Tibial nerve (tissue), 4 donors: ENCODE results near the gene MRPL51. TPM values are rescaled to one million over a fixed set of nuclear protein-coding genes. Genes with fewer than 3 reads are reported as not detected.
A peak's percentile ranks its signal among the peaks of the same experiment; 100 is the strongest.

Experiments used
- DNase-seq, 2 donors: peaks; one replicate each; pipeline ENCODE4 v3.0.0-alpha.2; 2019; ENCODE audit warnings: low spot score in 2 of 2
- H3K27ac ChIP-seq, 4 donors: fragments of 200-600 bp; sonication (generic) in 3 of 4; one replicate each; pipeline ENCODE4 v1.5.1; 2017 to 2019; ENCODE audit warnings: mild to moderate bottlenecking in 1 of 4
- H3K27me3 ChIP-seq, 2 donors: fragments of 200-600 bp; sonication (generic) in 1 of 2; one replicate each; pipeline versions ENCODE4 v1.5.1 to v1.6.0; 2017 to 2019
- H3K36me3 ChIP-seq, 3 donors: fragments of 200-600 bp; sonication (generic); one replicate each; pipeline ENCODE4 v1.5.1; 2018 to 2019
- H3K4me1 ChIP-seq, 4 donors: fragments of 200-600 bp; sonication (generic) in 3 of 4; one replicate each; pipeline ENCODE4 v1.5.1; 2017 to 2019
- H3K4me3 ChIP-seq, 4 donors: fragments of 200-600 bp; sonication (generic) in 3 of 4; one replicate each; pipeline ENCODE4 v1.5.1; 2017 to 2019; ENCODE audit warnings: mild to moderate bottlenecking in 1 of 4, moderate library complexity in 1 of 4
- H3K9me3 ChIP-seq, 4 donors: fragments of 200-600 bp; sonication (generic) in 3 of 4; one replicate each; pipeline ENCODE4 v1.5.1; 2017 to 2019
- CTCF ChIP-seq, 5 experiments: fragments of 200-600 bp in 3 of 5; fragments of 450-650 bp in 2 of 5; sonication (generic) in 3 of 5; IDR thresholded peaks; one replicate each; pipeline ENCODE4 v1.5.1; 2016 to 2019; ENCODE audit warnings: antibody characterized with exemption in 5 of 5, mild to moderate bottlenecking in 3 of 5, moderate library complexity in 2 of 5
- EP300 ChIP-seq, 2 donors: sonication (generic); formaldehyde crosslinking; IDR thresholded peaks; one replicate each; pipeline ENCODE4 v1.6.1; 2017; ENCODE audit warnings: antibody characterized with exemption in 2 of 2, mild to moderate bottlenecking in 1 of 2
- POLR2A ChIP-seq, 2 donors: fragments of 450-650 bp; IDR thresholded peaks; one replicate each; pipeline ENCODE4 v1.6.1; 2017; ENCODE audit warnings: antibody characterized with exemption in 2 of 2, mild to moderate bottlenecking in 2 of 2, moderate library complexity in 2 of 2
- WGBS, 2 donors: methylation state at CpG; one replicate each; pipeline ENCODE4 v1.1.5; 2018; 5-methylcytosine and 5-hydroxymethylcytosine counted together
- total RNA-seq, 4 donors: library from RNA; depleted of rRNA; stranded (reverse); fragments of >200 nt; gene quantifications; one replicate each; pipeline ENCODE4 v1.1.0, GENCODE V29; 2016

Gene MRPL51
- total RNA-seq, 4 donors from 2014 or later: 47.4 to 127 (median 89.0) TPM

- WGBS, 2 donors: 0 to 2% methylated on average over 46 to 55 of the region's 62 CpGs
- peak within 1 kb of the TSS; percentile 76 to 99 (median 96) for H3K27ac ChIP-seq
- H3K4me1 ChIP-seq: peaks cover 0 to 56% (median 39%) of the 10 kb centered on the region in 4 donors
- no peaks in the 10 kb centered on the region for H3K9me3 ChIP-seq
- TF ChIP-seq EP300 (IDR thresholded peaks at IDR 0.05) (peak; percentile 22 to 99), POLR2A (IDR thresholded peaks at IDR 0.05) (peak; percentile 90 to 92), CTCF (IDR thresholded peaks at IDR 0.05) (peak in 2 of 5 experiments; percentile 8 to 34)
- H3K27me3 ChIP-seq: no peaks in the 10 kb centered on the region
- peaks cover 0 to 54% (median 22%) of the 10 kb centered on the region in 3 donors for H3K36me3 ChIP-seq
- peak; percentile 81 to 82 for DNase-seq
- peak within 1 kb of the TSS; percentile 82 to 100 (median 90) for H3K4me3 ChIP-seq
Observed at GRCh38 chr12:6533923-6534694, 41.0 kb upstream of the MRPL51 start, which contains the start of gene GAPDH. TSS of gene GAPDH (plus strand) at chr12:6534517. CDS start at chr12:6534833, 316 bp downstream.

- Histone ChIP-seq H3K36me3 (peaks cover 0 to 54% (median 25%) of the 10 kb centered on the region in 3 donors), H3K9me3 (no peaks in the 10 kb centered on the region), H3K4me1 (peaks cover 0 to 52% (median 39%) of the 10 kb centered on the region in 4 donors), H3K4me3 (peak overlapping the region; percentile 82 to 100 (median 90)), H3K27ac (peak overlapping the region; percentile 76 to 99 (median 96)), H3K27me3 (no peaks in the 10 kb centered on the region)
- no peak for DNase-seq
- WGBS, 2 donors: 0 to 3% methylated on average over 1 to 8 of the region's 9 CpGs
- TF ChIP-seq EP300 (IDR thresholded peaks at IDR 0.05) (peak in 1 of 2 donors; percentile 4), POLR2A (IDR thresholded peaks at IDR 0.05) (no peak)
Observed at GRCh38 chr12:6533653-6533922, 40.5 kb upstream of the MRPL51 start.

- H3K36me3 ChIP-seq: peaks cover 0 to 54% (median 25%) of the 10 kb centered on the region in 3 donors
- WGBS, 2 donors: 0 to 1% methylated on average over 14 of the region's 14 CpGs
- peak in 1 of 2 donors; percentile 51 for DNase-seq
- TF ChIP-seq EP300 (IDR thresholded peaks at IDR 0.05) (peak in 1 of 2 donors; percentile 50), CTCF (IDR thresholded peaks at IDR 0.05) (no peak), POLR2A (IDR thresholded peaks at IDR 0.05) (no peak)
- H3K27ac ChIP-seq: peak overlapping the region; percentile 76 to 99 (median 96)
- peak overlapping the region; percentile 82 to 100 (median 90) for H3K4me3 ChIP-seq
- peaks cover 0 to 47% (median 39%) of the 10 kb centered on the region in 4 donors for H3K4me1 ChIP-seq
- no peaks in the 10 kb centered on the region for H3K9me3 ChIP-seq
- no peaks in the 10 kb centered on the region for H3K27me3 ChIP-seq
Observed at GRCh38 chr12:6532927-6533652, 40.0 kb upstream of the MRPL51 start.

GRCh38 chr12:6532051-6532926, 39.2 kb upstream of the MRPL51 start:
- DNase-seq: no peak
- H3K4me3 ChIP-seq: peak overlapping the region in 3 of 4 donors; percentile 87 to 100 (median 92)
- no peaks in the 10 kb centered on the region for H3K27me3 ChIP-seq
- H3K27ac ChIP-seq: peak overlapping the region; percentile 76 to 99 (median 96)
- peaks cover 0 to 39% (median 34%) of the 10 kb centered on the region in 4 donors for H3K4me1 ChIP-seq
- H3K36me3 ChIP-seq: peaks cover 0 to 54% (median 26%) of the 10 kb centered on the region in 3 donors
- no peaks in the 10 kb centered on the region for H3K9me3 ChIP-seq
- WGBS, 2 donors: 8 to 17% methylated on average over 20 of the region's 20 CpGs
- TF ChIP-seq CTCF (IDR thresholded peaks at IDR 0.05) (no peak), POLR2A (IDR thresholded peaks at IDR 0.05) (no peak), EP300 (IDR thresholded peaks at IDR 0.05) (peak in 1 of 2 donors; percentile 49)
